ENCODE measurements around the gene MAN1A1.
"Not testable (repeated sequence)": the region's sequence is repeated elsewhere in the genome, so short reads cannot be mapped to it uniquely, and the experiment has no call there.

MAN1A1 gene

GRCh38 chr6:119349361-119350201 lies at the start of gene MAN1A1:
MAN1A1 (minus strand) TSS chr6:119349761; CDS start chr6:119349065, 696 bp downstream.
- Mint-ChIP-seq H3K36me3 (ENCODE audit: low read depth) (peaks cover 20% of the 10 kb centered on the region), H3K9me3 (no peaks in the 10 kb centered on the region), H3K27me3 (no peaks in the 10 kb centered on the region), H3K4me1 (ENCODE audit: low read depth) (peaks cover 66% of the 10 kb centered on the region), H3K27ac (peak within 1 kb of the TSS; percentile 84), H3K4me3 (peak within 1 kb of the TSS; percentile 93)

- no peaks in the 10 kb centered on the region for H3K36me3 Mint-ChIP-seq (ENCODE audit: low read depth)
- peaks cover 5% of the 10 kb centered on the region for H3K9me3 Mint-ChIP-seq
- no peak overlapping the region for H3K4me3 Mint-ChIP-seq
These were observed 45.6 kb upstream of the MAN1A1 start for GRCh38 chr6:119395192-119395591.

GRCh38 chr6:119390247-119390793 lies 40.8 kb upstream of the MAN1A1 start:
- Mint-ChIP-seq H3K4me3 (no peak overlapping the region), H3K27me3 (no peaks in the 10 kb centered on the region), H3K36me3 (ENCODE audit: low read depth) (peaks cover 8% of the 10 kb centered on the region), H3K4me1 (ENCODE audit: low read depth) (no peaks in the 10 kb centered on the region), H3K27ac (no peak overlapping the region), H3K9me3 (no peaks in the 10 kb centered on the region)

More at GRCh38 chr6:119395192-119395591, 45.6 kb upstream of the MAN1A1 start:
- Mint-ChIP-seq H3K27me3 (no peaks in the 10 kb centered on the region), H3K4me1 (ENCODE audit: low read depth) (no peaks in the 10 kb centered on the region), H3K27ac (no peak overlapping the region)

- Mint-ChIP-seq H3K27ac (no peak overlapping the region), H3K9me3 (peaks cover 10% of the 10 kb centered on the region), H3K27me3 (no peaks in the 10 kb centered on the region), H3K36me3 (ENCODE audit: low read depth) (peaks cover 8% of the 10 kb centered on the region), H3K4me1 (ENCODE audit: low read depth) (no peaks in the 10 kb centered on the region), H3K4me3 (no peak overlapping the region)
These were observed 36.4 kb upstream of the MAN1A1 start for GRCh38 chr6:119385994-119386393.

GRCh38 chr6:119384444-119384843 lies 34.9 kb upstream of the MAN1A1 start:
- Mint-ChIP-seq H3K36me3 (ENCODE audit: low read depth) (peaks cover 12% of the 10 kb centered on the region), H3K4me3 (no peak overlapping the region)

GRCh38 chr6:119379809-119380208 lies 30.2 kb upstream of the MAN1A1 start:
- Mint-ChIP-seq H3K27ac (no peak overlapping the region), H3K36me3 (ENCODE audit: low read depth) (peaks cover 9% of the 10 kb centered on the region), H3K9me3 (peaks cover 22% of the 10 kb centered on the region), H3K27me3 (no peaks in the 10 kb centered on the region), H3K4me1 (ENCODE audit: low read depth) (no peaks in the 10 kb centered on the region), H3K4me3 (no peak overlapping the region)

More at GRCh38 chr6:119384444-119384843, 34.9 kb upstream of the MAN1A1 start:
- Mint-ChIP-seq H3K4me1 (ENCODE audit: low read depth) (no peaks in the 10 kb centered on the region), H3K27me3 (no peaks in the 10 kb centered on the region), H3K9me3 (peaks cover 21% of the 10 kb centered on the region), H3K27ac (no peak overlapping the region)

GRCh38 chr6:119377043-119377442 lies 27.5 kb upstream of the MAN1A1 start:
- Mint-ChIP-seq H3K9me3 (peaks cover 12% of the 10 kb centered on the region), H3K36me3 (ENCODE audit: low read depth) (peaks cover 19% of the 10 kb centered on the region)
- not testable (repeated sequence) for H3K27ac Mint-ChIP-seq; H3K4me1 Mint-ChIP-seq (ENCODE audit: low read depth); H3K4me3 Mint-ChIP-seq; H3K27me3 Mint-ChIP-seq

GRCh38 chr6:119370080-119370479 lies 20.5 kb upstream of the MAN1A1 start:
- no peak overlapping the region for H3K27ac Mint-ChIP-seq

GRCh38 chr6:119368921-119369320 lies 19.4 kb upstream of the MAN1A1 start:
- Mint-ChIP-seq H3K4me1 (ENCODE audit: low read depth) (no peaks in the 10 kb centered on the region), H3K27ac (no peak overlapping the region), H3K27me3 (no peaks in the 10 kb centered on the region), H3K9me3 (peaks cover 7% of the 10 kb centered on the region), H3K4me3 (no peak overlapping the region), H3K36me3 (ENCODE audit: low read depth) (peaks cover 23% of the 10 kb centered on the region)

More at GRCh38 chr6:119370080-119370479, 20.5 kb upstream of the MAN1A1 start:
- H3K9me3 Mint-ChIP-seq, result peaks cover 4% of the 10 kb centered on the region
- H3K36me3 Mint-ChIP-seq (ENCODE audit: low read depth), result peaks cover 13% of the 10 kb centered on the region
- no peaks in the 10 kb centered on the region for H3K27me3 Mint-ChIP-seq
- no peak overlapping the region for H3K4me3 Mint-ChIP-seq
- no peaks in the 10 kb centered on the region for H3K4me1 Mint-ChIP-seq (ENCODE audit: low read depth)

- no peaks in the 10 kb centered on the region for H3K27me3 Mint-ChIP-seq
- H3K9me3 Mint-ChIP-seq, result peaks cover 7% of the 10 kb centered on the region
- no peak overlapping the region for H3K27ac Mint-ChIP-seq
- peaks cover 16% of the 10 kb centered on the region for H3K4me1 Mint-ChIP-seq (ENCODE audit: low read depth)
- H3K4me3 Mint-ChIP-seq, result no peak overlapping the region
- peaks cover 16% of the 10 kb centered on the region for H3K36me3 Mint-ChIP-seq (ENCODE audit: low read depth)
These were observed 11.6 kb upstream of the MAN1A1 start for GRCh38 chr6:119361209-119361608.

- Mint-ChIP-seq H3K4me3 (no peak overlapping the region), H3K36me3 (ENCODE audit: low read depth) (peaks cover 16% of the 10 kb centered on the region), H3K27ac (no peak overlapping the region), H3K9me3 (peaks cover 6% of the 10 kb centered on the region), H3K4me1 (ENCODE audit: low read depth) (peaks cover 18% of the 10 kb centered on the region), H3K27me3 (no peaks in the 10 kb centered on the region)
These were observed 10.8 kb upstream of the MAN1A1 start for GRCh38 chr6:119360262-119360915.

- Mint-ChIP-seq H3K9me3 (no peaks in the 10 kb centered on the region), H3K27ac (no peak overlapping the region), H3K27me3 (no peaks in the 10 kb centered on the region), H3K36me3 (ENCODE audit: low read depth) (no peaks in the 10 kb centered on the region), H3K4me1 (ENCODE audit: low read depth) (peaks cover 54% of the 10 kb centered on the region), H3K4me3 (no peak overlapping the region)
These were observed 6.3 kb upstream of the MAN1A1 start for GRCh38 chr6:119355890-119356289.

- Mint-ChIP-seq H3K27me3 (no peaks in the 10 kb centered on the region), H3K9me3 (no peaks in the 10 kb centered on the region), H3K4me3 (no peak overlapping the region), H3K36me3 (ENCODE audit: low read depth) (no peaks in the 10 kb centered on the region), H3K27ac (no peak overlapping the region), H3K4me1 (ENCODE audit: low read depth) (peaks cover 47% of the 10 kb centered on the region)
These were observed 5.6 kb upstream of the MAN1A1 start for GRCh38 chr6:119355157-119355556.

GRCh38 chr6:119353696-119354095 lies 4.1 kb upstream of the MAN1A1 start:
- Mint-ChIP-seq H3K4me3 (no peak overlapping the region), H3K4me1 (ENCODE audit: low read depth) (peaks cover 39% of the 10 kb centered on the region), H3K36me3 (ENCODE audit: low read depth) (no peaks in the 10 kb centered on the region), H3K27me3 (no peaks in the 10 kb centered on the region), H3K27ac (no peak overlapping the region), H3K9me3 (no peaks in the 10 kb centered on the region)

- H3K4me3 Mint-ChIP-seq, result peak overlapping the region; percentile 34
- peaks cover 51% of the 10 kb centered on the region for H3K4me1 Mint-ChIP-seq (ENCODE audit: low read depth)
- H3K27me3 Mint-ChIP-seq, result no peaks in the 10 kb centered on the region
- H3K36me3 Mint-ChIP-seq (ENCODE audit: low read depth), result no peaks in the 10 kb centered on the region
- no peaks in the 10 kb centered on the region for H3K9me3 Mint-ChIP-seq
- H3K27ac Mint-ChIP-seq, result peak overlapping the region; percentile 43
These were observed 2.4 kb upstream of the MAN1A1 start for GRCh38 chr6:119352001-119352400.

Data from stimulated activated naive CD8-positive, alpha-beta T cell treated with anti-CD3 and anti-CD28 coated beads, Interleukin-15, Interleukin-2, amounts not matched to agents 100 ng/mL and 50 ng/mL, for 24 hours (primary cell).